Measurements from ENCODE around the gene SNAP47. TPM values are rescaled to one million over a fixed set of nuclear protein-coding genes. Genes with fewer than 3 reads are reported as not detected.

SNAP47 gene
- total and polyA plus RNA-seq, 9 of the 15 experiments (the other 6 are each of a cell fraction or from before 2014, with no cell fraction given): 2.5 to 41.3 (median 32.6) TPM

DNA sequence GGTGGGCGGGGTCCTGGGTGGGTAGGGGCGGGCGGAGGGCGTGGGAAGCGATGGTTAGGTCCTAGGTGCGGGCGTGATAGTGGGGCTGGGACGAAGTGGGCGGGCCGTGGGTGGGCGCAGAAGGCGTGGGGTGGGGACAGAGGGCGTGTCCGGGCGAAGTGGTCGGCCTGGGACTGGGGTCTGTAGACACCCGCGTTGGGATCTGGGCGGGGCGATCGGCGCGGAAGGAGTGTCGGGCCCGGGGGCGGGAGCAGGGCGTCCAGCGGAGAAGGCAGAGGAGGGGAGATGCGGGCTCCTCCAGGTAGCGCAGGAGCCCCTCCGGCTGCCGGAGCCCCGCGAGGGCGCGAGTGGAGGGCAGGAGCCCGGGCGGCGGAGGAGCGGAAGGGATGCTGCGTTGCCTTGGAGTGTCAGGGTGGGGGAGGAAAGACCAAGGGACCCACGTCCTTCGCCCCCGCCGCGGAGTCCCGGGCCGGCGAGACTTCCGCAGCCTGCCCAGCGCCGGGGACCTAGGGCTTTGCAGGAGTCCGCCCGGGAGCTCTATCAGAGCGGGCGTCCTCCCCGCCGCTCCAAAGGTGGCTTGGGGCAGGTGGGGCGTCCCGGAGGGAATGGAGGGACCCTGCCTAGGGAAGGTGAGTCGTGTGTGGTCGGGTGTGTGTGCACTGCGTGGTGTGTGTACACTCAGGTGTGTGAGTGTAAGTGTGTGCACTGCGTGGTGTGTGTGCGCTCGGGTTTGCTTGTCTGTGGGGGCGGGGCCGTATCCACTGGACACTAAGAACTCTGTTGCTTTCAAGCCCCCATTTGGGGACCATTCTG lies 53.2 kb downstream of the SNAP47 start (continued):
- TF ChIP-seq, protein P1, sequence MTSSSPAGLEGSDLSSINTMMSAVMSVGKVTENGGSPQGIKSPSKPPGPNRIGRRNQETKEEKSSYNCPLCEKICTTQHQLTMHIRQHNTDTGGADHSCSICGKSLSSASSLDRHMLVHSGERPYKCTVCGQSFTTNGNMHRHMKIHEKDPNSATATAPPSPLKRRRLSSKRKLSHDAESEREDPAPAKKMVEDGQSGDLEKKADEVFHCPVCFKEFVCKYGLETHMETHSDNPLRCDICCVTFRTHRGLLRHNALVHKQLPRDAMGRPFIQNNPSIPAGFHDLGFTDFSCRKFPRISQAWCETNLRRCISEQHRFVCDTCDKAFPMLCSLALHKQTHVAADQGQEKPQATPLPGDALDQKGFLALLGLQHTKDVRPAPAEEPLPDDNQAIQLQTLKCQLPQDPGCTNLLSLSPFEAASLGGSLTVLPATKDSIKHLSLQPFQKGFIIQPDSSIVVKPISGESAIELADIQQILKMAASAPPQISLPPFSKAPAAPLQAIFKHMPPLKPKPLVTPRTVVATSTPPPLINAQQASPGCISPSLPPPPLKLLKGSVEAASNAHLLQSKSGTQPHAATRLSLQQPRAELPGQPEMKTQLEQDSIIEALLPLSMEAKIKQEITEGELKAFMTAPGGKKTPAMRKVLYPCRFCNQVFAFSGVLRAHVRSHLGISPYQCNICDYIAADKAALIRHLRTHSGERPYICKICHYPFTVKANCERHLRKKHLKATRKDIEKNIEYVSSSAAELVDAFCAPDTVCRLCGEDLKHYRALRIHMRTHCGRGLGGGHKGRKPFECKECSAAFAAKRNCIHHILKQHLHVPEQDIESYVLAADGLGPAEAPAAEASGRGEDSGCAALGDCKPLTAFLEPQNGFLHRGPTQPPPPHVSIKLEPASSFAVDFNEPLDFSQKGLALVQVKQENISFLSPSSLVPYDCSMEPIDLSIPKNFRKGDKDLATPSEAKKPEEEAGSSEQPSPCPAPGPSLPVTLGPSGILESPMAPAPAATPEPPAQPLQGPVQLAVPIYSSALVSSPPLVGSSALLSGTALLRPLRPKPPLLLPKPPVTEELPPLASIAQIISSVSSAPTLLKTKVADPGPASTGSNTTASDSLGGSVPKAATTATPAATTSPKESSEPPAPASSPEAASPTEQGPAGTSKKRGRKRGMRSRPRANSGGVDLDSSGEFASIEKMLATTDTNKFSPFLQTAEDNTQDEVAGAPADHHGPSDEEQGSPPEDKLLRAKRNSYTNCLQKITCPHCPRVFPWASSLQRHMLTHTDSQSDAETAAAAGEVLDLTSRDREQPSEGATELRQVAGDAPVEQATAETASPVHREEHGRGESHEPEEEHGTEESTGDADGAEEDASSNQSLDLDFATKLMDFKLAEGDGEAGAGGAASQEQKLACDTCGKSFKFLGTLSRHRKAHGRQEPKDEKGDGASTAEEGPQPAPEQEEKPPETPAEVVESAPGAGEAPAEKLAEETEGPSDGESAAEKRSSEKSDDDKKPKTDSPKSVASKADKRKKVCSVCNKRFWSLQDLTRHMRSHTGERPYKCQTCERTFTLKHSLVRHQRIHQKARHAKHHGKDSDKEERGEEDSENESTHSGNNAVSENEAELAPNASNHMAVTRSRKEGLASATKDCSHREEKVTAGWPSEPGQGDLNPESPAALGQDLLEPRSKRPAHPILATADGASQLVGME (CRISPR knock-in tag; IDR thresholded peaks at IDR 0.05): no peak
- TF ChIP-seq, protein P2, sequence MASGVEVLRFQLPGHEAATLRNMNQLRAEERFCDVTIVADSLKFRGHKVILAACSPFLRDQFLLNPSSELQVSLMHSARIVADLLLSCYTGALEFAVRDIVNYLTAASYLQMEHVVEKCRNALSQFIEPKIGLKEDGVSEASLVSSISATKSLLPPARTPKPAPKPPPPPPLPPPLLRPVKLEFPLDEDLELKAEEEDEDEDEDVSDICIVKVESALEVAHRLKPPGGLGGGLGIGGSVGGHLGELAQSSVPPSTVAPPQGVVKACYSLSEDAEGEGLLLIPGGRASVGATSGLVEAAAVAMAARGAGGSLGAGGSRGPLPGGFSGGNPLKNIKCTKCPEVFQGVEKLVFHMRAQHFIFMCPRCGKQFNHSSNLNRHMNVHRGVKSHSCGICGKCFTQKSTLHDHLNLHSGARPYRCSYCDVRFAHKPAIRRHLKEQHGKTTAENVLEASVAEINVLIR (CRISPR knock-in tag; IDR thresholded peaks at IDR 0.05): no peak
- TF ChIP-seq, protein P3, sequence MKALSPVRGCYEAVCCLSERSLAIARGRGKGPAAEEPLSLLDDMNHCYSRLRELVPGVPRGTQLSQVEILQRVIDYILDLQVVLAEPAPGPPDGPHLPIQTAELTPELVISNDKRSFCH (CRISPR knock-in tag; IDR thresholded peaks at IDR 0.05): no peak
- TF ChIP-seq, protein P3 (tag; IDR thresholded peaks at IDR 0.05): 0 out of 2 replicates have a peak, but pooled peaks have one; percentile 17
- TF ChIP-seq ZNF24 (IDR thresholded peaks at IDR 0.05) (no peak), ZNF561 (CRISPR knock-in tag; conservative IDR thresholded peaks at IDR 0.05) (no peak), KLF1 (tag; IDR thresholded peaks at IDR 0.05) (no peak), BRCA1 (IDR thresholded peaks at IDR 0.05) (no peak), BRCA1 (CRISPR knock-in tag; IDR thresholded peaks at IDR 0.05) (0 out of 2 replicates have a peak, but pooled peaks have one; percentile 55), JUN (IDR thresholded peaks at IDR 0.05; ENCODE audit: borderline replicate concordance, low read depth, low read length) (no peak), JUN (CRISPR knock-in tag; IDR thresholded peaks at IDR 0.05; ENCODE audit: borderline replicate concordance) (no peak), CHD4 (IDR thresholded peaks at IDR 0.05; ENCODE audit: insufficient read depth, insufficient replicate concordance, low read depth, low read length, poor library complexity, severe bottlenecking) (peak; percentile 27), STAG1 (CRISPR knock-in tag; IDR thresholded peaks at IDR 0.05; ENCODE audit: borderline replicate concordance) (no peak), RBFOX2 (IDR thresholded peaks at IDR 0.05; ENCODE audit: low read depth, low read length) (no peak), TEAD2 (tag; IDR thresholded peaks at IDR 0.05) (no peak)
- TF ChIP-seq, protein P4, sequence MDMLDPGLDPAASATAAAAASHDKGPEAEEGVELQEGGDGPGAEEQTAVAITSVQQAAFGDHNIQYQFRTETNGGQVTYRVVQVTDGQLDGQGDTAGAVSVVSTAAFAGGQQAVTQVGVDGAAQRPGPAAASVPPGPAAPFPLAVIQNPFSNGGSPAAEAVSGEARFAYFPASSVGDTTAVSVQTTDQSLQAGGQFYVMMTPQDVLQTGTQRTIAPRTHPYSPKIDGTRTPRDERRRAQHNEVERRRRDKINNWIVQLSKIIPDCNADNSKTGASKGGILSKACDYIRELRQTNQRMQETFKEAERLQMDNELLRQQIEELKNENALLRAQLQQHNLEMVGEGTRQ (CRISPR knock-in tag; IDR thresholded peaks at IDR 0.05): no peak
- TF ChIP-seq, protein P5, sequence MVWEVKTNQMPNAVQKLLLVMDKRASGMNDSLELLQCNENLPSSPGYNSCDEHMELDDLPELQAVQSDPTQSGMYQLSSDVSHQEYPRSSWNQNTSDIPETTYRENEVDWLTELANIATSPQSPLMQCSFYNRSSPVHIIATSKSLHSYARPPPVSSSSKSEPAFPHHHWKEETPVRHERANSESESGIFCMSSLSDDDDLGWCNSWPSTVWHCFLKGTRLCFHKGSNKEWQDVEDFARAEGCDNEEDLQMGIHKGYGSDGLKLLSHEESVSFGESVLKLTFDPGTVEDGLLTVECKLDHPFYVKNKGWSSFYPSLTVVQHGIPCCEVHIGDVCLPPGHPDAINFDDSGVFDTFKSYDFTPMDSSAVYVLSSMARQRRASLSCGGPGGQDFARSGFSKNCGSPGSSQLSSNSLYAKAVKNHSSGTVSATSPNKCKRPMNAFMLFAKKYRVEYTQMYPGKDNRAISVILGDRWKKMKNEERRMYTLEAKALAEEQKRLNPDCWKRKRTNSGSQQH (CRISPR knock-in tag; IDR thresholded peaks at IDR 0.05): no peak
